ENCODE results near the gene FERMT3.
A peak's percentile ranks its signal among the peaks of the same experiment; 100 is the strongest.

Gene FERMT3

DNA sequence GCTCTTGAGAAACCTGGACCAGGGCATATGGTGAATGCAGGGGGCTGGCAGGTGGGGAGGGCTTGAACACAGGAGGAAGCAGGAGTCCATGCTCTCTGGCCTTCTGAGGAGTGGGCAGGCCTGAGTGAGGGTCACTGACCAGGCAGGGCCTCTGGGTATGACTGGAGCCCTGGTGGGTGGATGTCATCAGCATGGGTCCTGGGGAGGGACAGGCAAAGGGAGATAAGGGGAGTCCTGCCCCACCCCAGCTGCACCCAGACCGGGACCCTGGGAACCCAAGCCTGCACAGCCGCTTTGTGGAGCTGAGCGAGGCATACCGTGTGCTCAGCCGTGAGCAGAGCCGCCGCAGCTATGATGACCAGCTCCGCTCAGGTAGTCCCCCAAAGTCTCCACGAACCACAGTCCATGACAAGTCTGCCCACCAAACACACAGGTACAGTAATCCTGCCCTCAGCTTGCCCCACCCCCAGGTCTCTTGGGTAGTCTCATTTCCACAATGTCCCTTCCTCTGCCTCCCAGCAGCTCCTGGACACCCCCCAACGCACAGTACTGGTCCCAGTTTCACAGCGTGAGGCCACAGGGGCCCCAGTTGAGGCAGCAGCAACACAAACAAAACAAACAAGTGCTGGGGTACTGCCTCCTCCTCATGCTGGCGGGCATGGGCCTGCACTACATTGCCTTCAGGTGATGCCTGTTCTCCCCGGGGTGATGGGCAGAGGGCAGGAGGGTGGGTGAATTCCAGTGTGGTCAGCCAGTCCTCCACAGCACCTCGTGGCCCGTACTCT is 25.9 kb downstream of the FERMT3 start:
- TF ChIP-seq POLR2AphosphoS5 (IDR thresholded peaks at IDR 0.05; ENCODE audit: borderline replicate concordance, low read depth, low read length) = no peak
- no peak for TF ChIP-seq FOXP2 (optimal IDR thresholded peaks at IDR 0.05; ENCODE audit: control extremely low read depth, extremely low read length, insufficient read depth)
- no peak for TF ChIP-seq EZH2 (IDR thresholded peaks at IDR 0.05)
- Histone ChIP-seq H3K9ac (ENCODE audit: insufficient read length) (no peak overlapping the region), H3K9me3 (ENCODE audit: low read depth, low read length) (no peaks in the 10 kb centered on the region), H3K4me3 (no peak overlapping the region), H3K36me3 (ENCODE audit: insufficient read depth, low read length) (peaks cover 2% of the 10 kb centered on the region; the same call in 1 of the 2 replicates), H3K27ac (no peak overlapping the region; the same call in 1 of the 2 replicates)
- no peak for DNase-seq (ENCODE audit: low read depth, low spot score)

DNA sequence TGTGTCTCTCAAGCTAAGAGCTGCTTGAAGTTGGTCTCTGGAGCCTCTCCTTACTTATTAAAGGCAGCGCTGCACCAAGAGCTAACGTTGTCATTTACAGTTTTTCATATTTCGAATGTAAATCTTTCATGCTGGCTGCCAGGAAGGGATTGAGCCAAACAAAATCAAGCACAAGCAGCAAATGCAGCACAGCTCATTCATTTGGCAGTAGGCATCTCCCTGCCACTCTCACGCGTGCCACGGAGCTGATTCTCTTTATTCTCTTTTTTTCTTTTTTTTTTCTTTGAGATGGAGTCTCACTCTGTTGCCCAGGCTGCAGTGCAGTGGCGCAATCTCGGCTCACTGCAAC is 26.4 kb downstream of the FERMT3 start:
- no peak overlapping the region; the same call in 1 of the 2 replicates for H3K27ac ChIP-seq
- H3K36me3 ChIP-seq (ENCODE audit: insufficient read depth, low read length) = peaks cover 5% of the 10 kb centered on the region; the same call in 1 of the 2 replicates
- no peak overlapping the region for H3K9ac ChIP-seq (ENCODE audit: insufficient read length)
- H3K4me3 ChIP-seq = no peak overlapping the region
- TF ChIP-seq POLR2AphosphoS5 (IDR thresholded peaks at IDR 0.05; ENCODE audit: borderline replicate concordance, low read depth, low read length) (no peak), EZH2 (IDR thresholded peaks at IDR 0.05) (no peak), FOXP2 (optimal IDR thresholded peaks at IDR 0.05; ENCODE audit: control extremely low read depth, extremely low read length, insufficient read depth) (no peak)
- H3K9me3 ChIP-seq (ENCODE audit: low read depth, low read length) = no peaks in the 10 kb centered on the region
- DNase-seq (ENCODE audit: low read depth, low spot score) = no peak

DNA sequence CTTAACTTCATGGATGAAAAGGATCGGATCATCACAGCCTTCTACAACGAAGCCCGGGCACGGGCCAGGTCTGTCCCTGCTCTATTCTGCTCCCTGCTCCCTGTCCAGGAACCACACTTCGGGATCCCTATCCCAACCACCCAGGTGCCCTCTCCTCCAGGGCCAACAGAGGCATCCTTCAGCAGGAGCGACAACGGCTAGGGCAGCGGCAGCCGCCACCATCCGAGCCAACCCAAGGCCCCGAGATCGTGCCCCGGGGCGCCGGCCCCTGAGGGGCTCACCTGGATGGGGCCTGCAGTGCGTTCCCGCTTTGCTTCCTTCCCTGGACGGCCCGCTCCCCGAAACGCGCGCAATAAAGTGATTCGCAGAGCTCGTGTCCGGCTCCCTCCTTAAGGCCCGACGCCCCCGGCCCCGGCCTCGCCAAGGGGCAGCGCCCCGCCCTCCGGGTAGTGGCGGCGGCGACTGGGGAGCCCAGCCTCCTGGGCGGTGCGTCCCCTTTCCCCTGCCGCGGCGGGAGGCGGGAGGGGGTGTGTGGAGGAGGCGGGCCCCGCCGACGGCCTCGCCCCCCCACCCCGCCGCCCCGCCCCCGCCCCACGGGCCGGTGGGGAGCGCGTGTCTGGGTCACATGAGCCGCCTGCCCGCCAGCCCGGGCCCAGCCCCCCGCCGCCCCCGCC is 27.5 kb downstream of the FERMT3 start, which contains the start of gene VEGFB:
Gene VEGFB (plus strand): TSS at position 672 of the 674 bp plus-strand sequence. CDS start 250 bp downstream, outside the sequence.
- no peak for DNase-seq (ENCODE audit: low read depth, low spot score)
- Histone ChIP-seq H3K27ac (no peak within 1 kb of the TSS; the same call in 1 of the 2 replicates), H3K9me3 (ENCODE audit: low read depth, low read length) (no peaks in the 10 kb centered on the region), H3K9ac (ENCODE audit: insufficient read length) (peak within 1 kb of the TSS; percentile 68), H3K4me3 (peak within 1 kb of the TSS; percentile 83), H3K36me3 (ENCODE audit: insufficient read depth, low read length) (peaks cover 5% of the 10 kb centered on the region; the same call in 1 of the 2 replicates)
- TF ChIP-seq FOXP2 (optimal IDR thresholded peaks at IDR 0.05; ENCODE audit: control extremely low read depth, extremely low read length, insufficient read depth) (no peak), POLR2AphosphoS5 (IDR thresholded peaks at IDR 0.05; ENCODE audit: borderline replicate concordance, low read depth, low read length) (peak; percentile 36; the same call in 1 of the 2 replicates), EZH2 (IDR thresholded peaks at IDR 0.05) (no peak)

DNA sequence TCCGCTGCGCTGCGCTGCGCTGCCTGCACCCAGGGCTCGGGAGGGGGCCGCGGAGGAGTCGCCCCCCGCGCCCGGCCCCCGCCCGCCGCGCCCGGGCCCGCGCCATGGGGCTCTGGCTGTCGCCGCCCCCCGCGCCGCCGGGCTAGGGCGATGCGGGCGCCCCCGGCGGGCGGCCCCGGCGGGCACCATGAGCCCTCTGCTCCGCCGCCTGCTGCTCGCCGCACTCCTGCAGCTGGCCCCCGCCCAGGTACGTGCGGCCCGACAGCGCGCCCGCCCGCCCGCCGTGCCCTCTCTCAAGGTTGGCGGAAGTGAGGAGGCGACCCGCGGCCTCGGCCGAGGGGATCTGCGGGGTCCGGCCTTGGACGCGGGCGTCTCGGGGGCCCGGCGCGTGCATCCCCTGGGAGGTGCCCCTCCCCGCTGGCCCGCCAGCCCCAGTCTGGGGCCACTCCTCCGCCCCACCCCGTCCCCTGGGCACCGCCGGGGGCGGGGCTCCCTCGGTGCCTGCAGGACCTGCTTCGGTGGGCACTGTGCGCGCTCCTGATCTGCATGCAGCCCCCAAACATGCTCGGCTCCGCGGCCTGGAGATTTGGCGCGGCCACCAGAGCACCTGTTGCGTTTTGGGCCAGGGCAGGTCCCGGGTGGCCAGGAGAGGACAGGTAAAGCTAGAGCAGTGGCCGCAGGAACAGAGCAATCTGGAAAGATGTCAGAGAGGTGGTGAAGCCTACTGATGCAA is 28.3 kb downstream of the FERMT3 start:
- H3K27ac ChIP-seq = no peak overlapping the region; the same call in 1 of the 2 replicates
- no peak for DNase-seq (ENCODE audit: low read depth, low spot score)
- H3K9me3 ChIP-seq (ENCODE audit: low read depth, low read length) = no peaks in the 10 kb centered on the region
- no peak overlapping the region for H3K9ac ChIP-seq (ENCODE audit: insufficient read length)
- TF ChIP-seq POLR2AphosphoS5 (IDR thresholded peaks at IDR 0.05; ENCODE audit: borderline replicate concordance, low read depth, low read length) = peak; percentile 32; the same call in 1 of the 2 replicates
- no peak for TF ChIP-seq EZH2 (IDR thresholded peaks at IDR 0.05)
- peaks cover 5% of the 10 kb centered on the region; the same call in 1 of the 2 replicates for H3K36me3 ChIP-seq (ENCODE audit: insufficient read depth, low read length)
- peak overlapping the region; percentile 82 for H3K4me3 ChIP-seq

DNA sequence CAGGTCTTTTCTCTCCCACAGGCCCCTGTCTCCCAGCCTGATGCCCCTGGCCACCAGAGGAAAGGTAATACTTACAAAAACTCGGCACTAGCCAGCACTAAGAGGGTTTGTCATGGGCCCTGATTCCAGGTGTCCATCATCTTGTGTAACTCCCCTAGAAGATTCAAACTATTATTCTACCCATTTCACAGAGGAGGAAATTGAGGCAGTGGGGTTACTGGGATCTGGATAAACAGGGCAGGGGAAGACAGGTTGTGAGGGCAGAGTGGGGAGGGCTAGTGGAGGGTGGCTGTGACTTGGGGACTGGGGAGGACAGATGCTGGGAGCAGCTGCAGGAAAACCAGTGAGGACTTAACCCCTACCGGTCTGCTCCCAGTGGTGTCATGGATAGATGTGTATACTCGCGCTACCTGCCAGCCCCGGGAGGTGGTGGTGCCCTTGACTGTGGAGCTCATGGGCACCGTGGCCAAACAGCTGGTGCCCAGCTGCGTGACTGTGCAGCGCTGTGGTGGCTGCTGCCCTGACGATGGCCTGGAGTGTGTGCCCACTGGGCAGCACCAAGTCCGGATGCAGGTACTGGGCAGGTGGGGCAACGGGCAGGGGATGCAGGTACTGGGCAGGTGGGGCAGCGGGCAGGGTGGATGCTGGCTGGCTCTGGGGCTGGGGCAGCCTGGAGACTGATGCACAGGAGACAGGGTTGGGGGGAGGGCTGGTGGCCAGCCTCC is 29.1 kb downstream of the FERMT3 start:
- H3K27ac ChIP-seq = no peak overlapping the region
- DNase-seq (ENCODE audit: low read depth, low spot score) = no peak
- no peak for TF ChIP-seq POLR2AphosphoS5 (IDR thresholded peaks at IDR 0.05; ENCODE audit: borderline replicate concordance, low read depth, low read length)
- no peak for TF ChIP-seq EZH2 (IDR thresholded peaks at IDR 0.05)
- no peak for TF ChIP-seq FOXP2 (optimal IDR thresholded peaks at IDR 0.05; ENCODE audit: control extremely low read depth, extremely low read length, insufficient read depth)
- H3K9ac ChIP-seq (ENCODE audit: insufficient read length) = no peak overlapping the region
- peak overlapping the region; percentile 82 for H3K4me3 ChIP-seq
- no peaks in the 10 kb centered on the region for H3K9me3 ChIP-seq (ENCODE audit: low read depth, low read length)
- H3K36me3 ChIP-seq (ENCODE audit: insufficient read depth, low read length) = peaks cover 5% of the 10 kb centered on the region; the same call in 1 of the 2 replicates

DNA sequence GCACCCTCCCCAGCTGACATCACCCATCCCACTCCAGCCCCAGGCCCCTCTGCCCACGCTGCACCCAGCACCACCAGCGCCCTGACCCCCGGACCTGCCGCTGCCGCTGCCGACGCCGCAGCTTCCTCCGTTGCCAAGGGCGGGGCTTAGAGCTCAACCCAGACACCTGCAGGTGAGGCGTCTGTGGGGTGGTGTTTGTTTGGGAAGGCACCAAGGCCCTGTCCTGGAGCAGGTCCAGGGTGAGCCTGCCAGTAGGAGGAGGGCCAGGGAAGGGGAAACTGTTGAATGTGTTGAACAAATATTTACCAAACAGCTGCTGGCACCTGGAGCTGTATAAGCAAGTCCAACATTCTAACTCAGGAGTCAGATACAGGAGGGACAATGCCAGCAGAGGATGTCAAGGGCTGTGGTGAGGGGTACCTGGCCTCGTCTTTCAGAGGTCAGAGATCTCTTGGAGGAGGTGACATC is 31.0 kb downstream of the FERMT3 start:
- Histone ChIP-seq H3K27ac (no peak overlapping the region), H3K4me3 (no peak overlapping the region)

DNA sequence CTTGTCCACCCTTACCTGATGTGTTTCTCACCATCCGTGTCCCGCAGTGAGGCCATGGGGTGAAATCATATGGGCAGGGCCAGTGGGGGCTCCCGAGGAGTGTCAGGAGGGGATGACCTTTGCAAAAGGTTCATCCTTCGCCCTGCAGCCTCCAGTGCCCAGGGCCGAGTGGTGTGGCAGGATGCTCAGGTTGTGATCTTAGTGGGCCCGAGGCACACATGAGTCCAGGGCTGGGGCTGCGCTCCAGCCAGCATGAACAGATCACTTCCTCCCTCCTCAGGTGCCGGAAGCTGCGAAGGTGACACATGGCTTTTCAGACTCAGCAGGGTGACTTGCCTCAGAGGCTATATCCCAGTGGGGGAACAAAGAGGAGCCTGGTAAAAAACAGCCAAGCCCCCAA is 31.6 kb downstream of the FERMT3 start:
- Histone ChIP-seq H3K36me3 (ENCODE audit: insufficient read depth, low read length) (peaks cover 5% of the 10 kb centered on the region; the same call in 1 of the 2 replicates), H3K9ac (ENCODE audit: insufficient read length) (no peak overlapping the region), H3K9me3 (ENCODE audit: low read depth, low read length) (no peaks in the 10 kb centered on the region), H3K27ac (no peak overlapping the region), H3K4me3 (no peak overlapping the region)
- TF ChIP-seq EZH2 (IDR thresholded peaks at IDR 0.05) = no peak
- TF ChIP-seq FOXP2 (optimal IDR thresholded peaks at IDR 0.05; ENCODE audit: control extremely low read depth, extremely low read length, insufficient read depth) = no peak
- no peak for TF ChIP-seq POLR2AphosphoS5 (IDR thresholded peaks at IDR 0.05; ENCODE audit: borderline replicate concordance, low read depth, low read length)
- no peak for DNase-seq (ENCODE audit: low read depth, low spot score)

More for the DNA sequence above, 31.0 kb downstream of the FERMT3 start:
- no peak for DNase-seq (ENCODE audit: low read depth, low spot score)
- H3K9ac ChIP-seq (ENCODE audit: insufficient read length) = no peak overlapping the region
- peaks cover 5% of the 10 kb centered on the region; the same call in 1 of the 2 replicates for H3K36me3 ChIP-seq (ENCODE audit: insufficient read depth, low read length)
- TF ChIP-seq FOXP2 (optimal IDR thresholded peaks at IDR 0.05; ENCODE audit: control extremely low read depth, extremely low read length, insufficient read depth) = no peak
- no peak for TF ChIP-seq POLR2AphosphoS5 (IDR thresholded peaks at IDR 0.05; ENCODE audit: borderline replicate concordance, low read depth, low read length)
- no peak for TF ChIP-seq EZH2 (IDR thresholded peaks at IDR 0.05)
- H3K9me3 ChIP-seq (ENCODE audit: low read depth, low read length) = no peaks in the 10 kb centered on the region
